Nephron progenitor cell (in vitro differentiated cells): ENCODE results near the gene NABP1.

Experiments
- DNase-seq: peaks from one replicate; pipeline ENCODE4 v3.0.0; 2021
- H3K27ac Mint-ChIP-seq: 2 replicates; pipeline ENCODE4 v1.8.0; 2021; ENCODE audit warnings: mild to moderate bottlenecking, moderate library complexity, mixed read lengths
- H3K27me3 Mint-ChIP-seq: 2 replicates; pipeline ENCODE4 v1.8.0; 2021; ENCODE audit warnings: mild to moderate bottlenecking, low read depth, mixed read lengths; ENCODE audit not compliant: poor library complexity
- H3K36me3 Mint-ChIP-seq: 2 replicates; pipeline ENCODE4 v1.8.0; 2021; ENCODE audit warnings: low read depth, mixed read lengths
- H3K4me1 Mint-ChIP-seq: 2 replicates; pipeline ENCODE4 v1.8.0; 2021; ENCODE audit warnings: mixed read lengths
- H3K4me3 Mint-ChIP-seq: 2 replicates; pipeline ENCODE4 v1.8.0; 2021; ENCODE audit warnings: mild to moderate bottlenecking, moderate library complexity, mixed read lengths
- H3K9me3 Mint-ChIP-seq: 2 replicates; pipeline ENCODE4 v1.8.0; 2021; ENCODE audit warnings: mild to moderate bottlenecking, moderate library complexity, mixed read lengths
- CTCF ChIP-seq: fragments of 200-600 bp; sonication (generic); IDR thresholded peaks from 2 replicates; pipeline ENCODE4 v1.5.0; 2021; ENCODE audit warnings: antibody characterized with exemption

Gene NABP1

GRCh38 chr2:191721331-191721730 is 43.4 kb downstream of the NABP1 start:
- peaks cover 4% of the 10 kb centered on the region for H3K4me1 Mint-ChIP-seq
- H3K27me3 Mint-ChIP-seq: peaks cover 3% of the 10 kb centered on the region
- no peak for TF ChIP-seq CTCF
- no peak overlapping the region for H3K27ac Mint-ChIP-seq
- no peaks in the 10 kb centered on the region for H3K36me3 Mint-ChIP-seq
- DNase-seq: no peak
- H3K9me3 Mint-ChIP-seq: no peaks in the 10 kb centered on the region
- no peak overlapping the region for H3K4me3 Mint-ChIP-seq

- Mint-ChIP-seq H3K27ac (no peak overlapping the region), H3K4me3 (no peak overlapping the region), H3K9me3 (no peaks in the 10 kb centered on the region), H3K4me1 (peaks cover 4% of the 10 kb centered on the region), H3K36me3 (no peaks in the 10 kb centered on the region), H3K27me3 (peaks cover 3% of the 10 kb centered on the region)
- TF ChIP-seq CTCF: no peak
- no peak for DNase-seq
Measured at GRCh38 chr2:191724015-191724414, 46.1 kb downstream of the NABP1 start.

GRCh38 chr2:191728750-191729624 is 51.1 kb downstream of the NABP1 start:
- Mint-ChIP-seq H3K36me3 (no peaks in the 10 kb centered on the region), H3K9me3 (no peaks in the 10 kb centered on the region), H3K27ac (no peak overlapping the region), H3K27me3 (no peaks in the 10 kb centered on the region), H3K4me3 (no peak overlapping the region), H3K4me1 (peaks cover 4% of the 10 kb centered on the region)
- no peak for DNase-seq
- no peak for TF ChIP-seq CTCF

- DNase-seq: no peak
- Mint-ChIP-seq H3K4me3 (no peak overlapping the region), H3K9me3 (no peaks in the 10 kb centered on the region), H3K27ac (no peak overlapping the region), H3K36me3 (no peaks in the 10 kb centered on the region), H3K27me3 (no peaks in the 10 kb centered on the region), H3K4me1 (no peaks in the 10 kb centered on the region)
- no peak for TF ChIP-seq CTCF
Measured at GRCh38 chr2:191730263-191730662, 52.3 kb downstream of the NABP1 start.
